Upper lobe of left lung (tissue), 4 donors: ENCODE measurements around the gene SEMA6D.

ENCODE experiments used
- EP300 ChIP-seq, 4 donors: sonication (generic); formaldehyde crosslinking; IDR thresholded peaks; one replicate each; pipeline ENCODE4 v1.5.1; 2017; ENCODE audit warnings: antibody characterized with exemption in 4 of 4, control low read depth in 2 of 4
- POLR2A ChIP-seq, 4 donors: fragments of 450-650 bp; IDR thresholded peaks; one replicate each; pipeline ENCODE4 v1.5.1; 2016 to 2017; ENCODE audit warnings: antibody characterized with exemption in 4 of 4, mild to moderate bottlenecking in 2 of 4

DNA sequence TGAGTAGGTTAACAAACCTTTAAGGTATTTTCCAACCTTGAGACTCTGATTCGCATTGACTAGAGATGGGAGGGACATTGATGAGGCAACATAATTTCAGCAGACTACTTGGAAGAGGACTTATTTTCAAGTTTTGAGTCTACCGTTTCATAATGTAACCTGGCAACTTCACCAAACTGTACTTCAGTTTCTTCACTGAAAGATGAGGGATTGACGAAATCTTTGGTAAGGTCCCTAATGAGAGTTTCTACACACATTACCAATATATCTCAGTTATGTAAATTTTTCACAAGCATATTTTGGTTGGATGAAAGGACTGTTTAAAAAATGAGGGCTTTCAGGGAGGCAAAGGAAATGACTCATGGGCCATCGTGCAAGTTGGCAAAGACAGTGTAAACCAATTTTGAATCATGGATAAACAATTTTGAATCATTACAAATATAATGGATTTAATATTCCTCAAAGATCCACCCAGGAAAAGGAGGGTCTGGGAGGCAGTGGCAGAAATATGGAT, 28.7 kb upstream of the SEMA6D start:
- no peak for TF ChIP-seq POLR2A (IDR thresholded peaks at IDR 0.05)
- no peak for TF ChIP-seq EP300 (IDR thresholded peaks at IDR 0.05)
